C4-2B (cell line): ENCODE measurements around the gene CSDE1.
"Not testable (repeated sequence)": the region's sequence is repeated elsewhere in the genome, so short reads cannot be mapped to it uniquely, and the experiment has no call there.

Experiments
- ZFX ChIP-seq: fragments of 450-650 bp; IDR thresholded peaks from 2 replicates; pipeline ENCODE4 v1.6.1; 2017
- TF ChIP-seq, protein P1 (sequence below): fragments of 450-650 bp; conservative IDR thresholded peaks from 2 replicates; pipeline ENCODE4 v1.5.1; 2017; ENCODE audit warnings: mild to moderate bottlenecking

DNA sequence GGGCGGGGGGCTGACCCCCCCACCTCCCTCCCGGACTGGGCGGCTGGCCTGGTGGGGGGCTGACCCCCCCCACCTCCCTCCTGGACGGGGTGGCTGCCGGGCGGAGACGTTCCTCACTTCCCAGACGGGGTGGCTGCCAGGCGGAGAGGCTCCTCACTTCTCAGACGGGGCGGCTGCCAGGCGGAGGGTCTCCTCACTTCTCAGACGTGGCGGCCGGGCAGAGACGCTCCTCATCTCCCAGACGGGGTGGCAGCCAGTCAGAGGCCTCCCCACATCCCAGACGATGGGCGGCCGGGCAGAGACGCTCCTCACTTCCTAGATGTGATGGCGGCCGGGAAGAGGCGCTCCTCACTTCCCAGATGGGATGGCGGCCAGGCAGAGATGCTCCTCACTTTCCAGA is 32.8 kb upstream of the CSDE1 start:
- TF ChIP-seq, protein P1, sequence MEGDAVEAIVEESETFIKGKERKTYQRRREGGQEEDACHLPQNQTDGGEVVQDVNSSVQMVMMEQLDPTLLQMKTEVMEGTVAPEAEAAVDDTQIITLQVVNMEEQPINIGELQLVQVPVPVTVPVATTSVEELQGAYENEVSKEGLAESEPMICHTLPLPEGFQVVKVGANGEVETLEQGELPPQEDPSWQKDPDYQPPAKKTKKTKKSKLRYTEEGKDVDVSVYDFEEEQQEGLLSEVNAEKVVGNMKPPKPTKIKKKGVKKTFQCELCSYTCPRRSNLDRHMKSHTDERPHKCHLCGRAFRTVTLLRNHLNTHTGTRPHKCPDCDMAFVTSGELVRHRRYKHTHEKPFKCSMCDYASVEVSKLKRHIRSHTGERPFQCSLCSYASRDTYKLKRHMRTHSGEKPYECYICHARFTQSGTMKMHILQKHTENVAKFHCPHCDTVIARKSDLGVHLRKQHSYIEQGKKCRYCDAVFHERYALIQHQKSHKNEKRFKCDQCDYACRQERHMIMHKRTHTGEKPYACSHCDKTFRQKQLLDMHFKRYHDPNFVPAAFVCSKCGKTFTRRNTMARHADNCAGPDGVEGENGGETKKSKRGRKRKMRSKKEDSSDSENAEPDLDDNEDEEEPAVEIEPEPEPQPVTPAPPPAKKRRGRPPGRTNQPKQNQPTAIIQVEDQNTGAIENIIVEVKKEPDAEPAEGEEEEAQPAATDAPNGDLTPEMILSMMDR = not testable (repeated sequence)
- TF ChIP-seq ZFX = not testable (repeated sequence)
